ENCODE data around the gene CPA2.

CPA2 gene

DNA sequence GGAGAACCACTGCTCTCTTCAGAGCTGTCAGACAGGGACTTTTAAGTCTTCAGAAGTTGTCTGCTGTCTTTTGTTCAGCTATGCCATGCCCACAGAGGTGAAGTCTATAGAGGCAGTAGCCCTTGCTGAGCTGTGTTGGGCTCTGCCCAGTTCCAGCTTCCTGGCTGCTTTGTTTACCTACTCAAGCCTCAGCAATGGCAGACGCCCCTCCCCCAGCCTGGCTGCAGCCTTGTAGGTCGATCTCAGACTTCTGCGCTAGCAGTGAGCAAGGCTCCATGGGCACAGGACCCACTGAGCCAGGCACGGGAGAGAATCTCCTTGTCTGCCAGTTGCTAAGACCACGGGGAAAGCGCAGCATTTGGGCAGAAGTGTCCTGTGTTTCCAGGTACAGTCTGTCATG lies 12.1 kb upstream of the CPA2 start:
- no peak for DNase-seq (ENCODE audit: low spot score)

DNA sequence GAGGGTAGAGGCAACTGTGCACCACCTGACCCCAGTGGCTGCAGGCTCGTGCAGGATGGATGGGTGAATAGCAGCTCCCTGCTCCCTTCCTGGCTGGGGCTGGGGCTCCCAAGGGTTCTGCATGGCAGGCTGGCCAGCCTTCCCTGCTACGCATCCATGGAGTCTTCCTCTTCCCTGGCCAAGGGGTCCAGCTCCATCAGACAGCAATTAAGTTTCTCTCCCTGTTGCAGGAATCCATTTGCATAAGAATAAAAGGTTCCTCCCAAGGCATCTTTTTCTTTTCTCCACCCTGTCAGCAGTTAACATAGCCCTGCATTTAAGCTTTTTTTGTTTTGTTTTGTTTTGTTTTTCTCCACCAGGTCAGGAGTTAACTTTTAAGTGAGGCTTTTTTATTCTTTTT lies 10.0 kb upstream of the CPA2 start:
- no peak for DNase-seq (ENCODE audit: low spot score)

DNA sequence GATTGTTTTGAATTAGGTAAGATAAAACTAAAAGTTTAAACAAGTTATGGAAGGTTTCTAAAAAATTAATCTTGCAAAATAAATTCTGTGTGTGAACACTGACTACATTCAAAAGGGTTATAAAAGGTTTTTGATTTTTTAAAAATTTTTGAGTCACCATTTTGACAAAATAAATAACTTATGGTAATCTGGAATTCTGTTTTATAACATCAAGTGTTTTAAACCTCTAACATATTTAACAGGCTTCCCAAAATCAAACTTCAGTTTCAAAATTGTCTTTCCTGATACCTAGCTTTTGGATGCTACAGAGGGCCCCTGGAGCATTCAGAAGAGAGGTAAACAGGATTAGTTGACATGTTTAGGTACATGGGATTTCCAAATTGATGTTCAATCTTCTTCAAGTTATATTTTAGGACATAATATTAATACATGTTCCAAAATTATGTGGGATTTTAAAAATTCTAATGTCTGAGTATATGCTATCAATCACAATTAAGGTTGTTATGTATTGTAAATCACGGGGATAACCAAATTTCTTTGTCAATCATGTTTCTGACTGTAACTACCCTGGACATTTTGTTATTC lies 8.1 kb upstream of the CPA2 start:
- DNase-seq (ENCODE audit: low spot score): no peak

DNA sequence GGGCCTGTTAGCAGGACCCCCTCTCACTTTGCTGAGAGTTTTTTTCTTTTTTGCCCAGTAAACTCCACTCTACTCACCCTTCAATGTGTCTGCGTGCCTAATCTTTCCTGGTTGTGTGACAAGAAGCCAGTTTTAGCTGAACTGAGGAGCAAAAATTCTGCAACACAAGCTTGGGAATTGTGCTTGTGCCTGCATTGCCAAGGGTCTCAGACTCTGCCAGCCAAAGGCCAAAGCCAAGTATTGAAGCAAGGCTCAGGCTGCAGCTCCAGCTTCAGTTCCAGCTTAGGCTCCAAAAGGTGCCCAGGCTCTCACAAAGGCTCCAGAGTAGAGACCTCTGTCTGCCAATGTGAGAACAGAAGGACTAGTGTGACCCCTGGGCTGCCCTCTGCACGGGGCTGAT lies 4.2 kb upstream of the CPA2 start:
- DNase-seq (ENCODE audit: low spot score): no peak

DNA sequence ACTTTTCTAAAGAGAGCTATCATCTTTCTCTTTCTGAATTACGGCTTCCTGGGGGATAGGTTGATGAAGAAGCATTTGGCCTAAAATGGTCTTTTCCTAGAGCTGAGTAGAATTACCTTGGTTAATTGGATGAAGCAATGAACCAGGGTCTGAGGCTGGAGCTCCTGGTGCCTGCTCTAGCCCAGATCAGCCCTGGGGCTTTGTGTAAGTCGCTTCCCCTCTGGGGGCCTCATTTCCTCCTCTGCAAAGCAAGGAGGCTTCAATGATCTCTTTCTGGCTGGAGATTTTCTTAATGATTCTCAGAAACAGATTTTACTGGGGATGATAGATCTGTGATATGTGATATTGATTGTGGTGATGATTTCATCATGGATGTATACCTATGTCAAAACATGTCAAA lies 3.5 kb upstream of the CPA2 start:
- no peak for DNase-seq (ENCODE audit: low spot score)

DNA sequence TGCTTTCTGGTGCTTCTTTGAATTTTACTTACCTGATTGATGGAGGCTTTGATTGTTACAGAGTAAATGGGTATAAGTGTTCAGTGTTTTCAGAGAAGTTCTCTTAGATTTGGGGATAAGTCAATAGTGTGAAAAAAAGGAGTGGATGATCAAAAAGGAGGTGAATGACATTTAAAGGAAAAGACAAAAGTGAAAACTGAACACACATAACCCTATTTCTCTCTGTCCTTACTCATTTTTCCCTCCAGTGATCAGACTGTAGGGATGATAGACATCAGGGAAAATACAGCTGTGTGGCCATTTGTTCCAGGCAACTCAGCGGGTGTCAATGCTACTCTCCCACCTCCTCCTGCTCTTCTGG lies 278 bp downstream of the CPA2 start:
- no peak for DNase-seq (ENCODE audit: low spot score)

DNA sequence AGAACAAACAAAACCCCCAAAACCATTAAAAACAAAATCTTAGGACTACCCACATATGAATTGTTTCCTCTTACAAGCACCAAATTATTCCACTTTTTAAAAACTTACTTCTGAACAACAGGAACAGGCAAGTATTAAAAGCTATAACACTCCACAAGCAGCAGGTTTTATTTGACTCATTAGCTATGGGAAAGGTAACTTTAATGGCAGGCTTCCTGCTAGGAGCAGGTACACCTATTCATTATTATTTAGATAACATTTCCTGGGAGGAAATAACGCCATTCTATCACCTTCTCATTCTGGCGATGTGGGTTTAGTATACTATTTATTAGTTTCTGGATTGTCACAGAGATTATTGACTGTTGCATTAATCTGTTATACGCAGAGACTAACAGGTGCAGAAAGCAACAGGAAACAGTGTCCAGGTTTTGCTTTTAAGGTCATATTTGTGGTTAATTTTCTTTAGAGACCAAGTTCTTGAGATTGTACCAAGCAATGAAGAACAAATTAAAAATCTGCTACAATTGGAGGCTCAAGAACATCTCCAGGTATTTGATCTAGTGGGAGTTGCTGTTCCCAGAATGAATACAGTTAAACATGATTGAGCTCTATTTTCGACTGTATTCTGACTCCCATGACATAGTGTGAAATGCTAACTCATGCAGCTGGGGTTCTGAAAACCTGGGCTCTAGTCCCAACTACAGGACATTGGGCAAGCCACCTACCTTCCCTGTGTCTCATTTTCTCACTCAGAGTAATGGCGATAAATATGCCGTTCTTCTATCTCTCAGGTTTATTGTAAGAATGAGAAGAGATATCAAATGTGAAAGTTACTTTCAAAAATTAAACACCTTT lies 2.0 kb downstream of the CPA2 start:
- DNase-seq (ENCODE audit: low spot score): no peak

DNA sequence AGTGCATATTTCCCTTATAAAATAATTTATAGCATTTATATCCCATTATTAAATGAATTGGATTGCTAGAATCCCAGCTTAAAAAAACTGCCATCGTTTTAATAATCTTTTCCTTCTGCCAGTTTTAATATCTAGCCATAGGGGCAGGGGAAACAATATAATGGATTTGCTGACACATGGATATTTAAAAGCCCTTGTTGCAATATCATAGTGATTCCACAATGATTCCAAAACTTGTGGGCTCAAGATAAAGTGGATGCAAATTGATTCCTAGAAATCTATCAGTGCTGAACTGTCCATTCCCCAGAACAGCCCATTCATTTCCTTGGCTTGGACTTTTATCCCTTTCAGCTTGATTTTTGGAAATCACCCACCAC lies 2.6 kb downstream of the CPA2 start:
- DNase-seq (ENCODE audit: low spot score): no peak

DNA sequence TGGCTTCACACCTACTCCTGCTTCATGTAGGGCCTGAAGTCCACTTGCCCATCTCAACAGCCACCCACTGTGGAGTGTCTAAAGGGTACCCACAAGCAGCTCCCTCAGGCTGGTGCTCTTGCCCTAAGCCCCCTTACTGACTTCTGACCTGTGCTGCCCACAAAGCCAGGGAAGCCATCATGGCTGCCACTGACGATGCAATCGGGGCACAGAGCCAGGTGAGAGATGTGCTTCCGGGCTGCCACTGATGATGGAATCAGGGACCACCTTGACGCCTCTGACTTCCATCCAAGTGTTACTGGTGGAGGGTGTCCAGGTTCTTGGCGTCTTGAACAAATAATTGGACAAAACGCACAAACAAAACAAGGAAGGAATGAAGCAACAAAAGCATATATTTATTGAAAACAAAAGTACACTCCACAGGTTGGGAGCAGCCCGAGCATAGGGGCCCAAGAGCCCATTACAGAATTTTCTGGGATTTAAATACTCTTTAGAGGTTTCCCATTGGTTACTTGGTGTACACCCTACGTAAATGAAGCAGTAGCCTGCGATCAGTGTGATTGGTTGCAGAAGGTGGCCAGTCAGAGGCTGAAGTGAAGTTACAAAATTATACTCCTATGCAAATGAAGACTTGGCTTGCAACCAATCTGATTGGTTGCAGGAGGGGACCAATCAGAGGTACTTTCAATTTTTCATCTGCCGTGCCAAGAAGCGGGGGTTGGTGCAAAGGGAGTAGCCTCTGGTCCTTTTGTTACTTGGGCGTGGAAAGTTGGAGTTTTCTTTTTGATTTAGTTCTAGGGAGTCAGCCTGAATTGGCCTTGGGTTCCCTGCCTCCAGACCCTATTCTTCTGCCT lies 4.5 kb downstream of the CPA2 start:
- DNase-seq (ENCODE audit: low spot score): no peak

DNA sequence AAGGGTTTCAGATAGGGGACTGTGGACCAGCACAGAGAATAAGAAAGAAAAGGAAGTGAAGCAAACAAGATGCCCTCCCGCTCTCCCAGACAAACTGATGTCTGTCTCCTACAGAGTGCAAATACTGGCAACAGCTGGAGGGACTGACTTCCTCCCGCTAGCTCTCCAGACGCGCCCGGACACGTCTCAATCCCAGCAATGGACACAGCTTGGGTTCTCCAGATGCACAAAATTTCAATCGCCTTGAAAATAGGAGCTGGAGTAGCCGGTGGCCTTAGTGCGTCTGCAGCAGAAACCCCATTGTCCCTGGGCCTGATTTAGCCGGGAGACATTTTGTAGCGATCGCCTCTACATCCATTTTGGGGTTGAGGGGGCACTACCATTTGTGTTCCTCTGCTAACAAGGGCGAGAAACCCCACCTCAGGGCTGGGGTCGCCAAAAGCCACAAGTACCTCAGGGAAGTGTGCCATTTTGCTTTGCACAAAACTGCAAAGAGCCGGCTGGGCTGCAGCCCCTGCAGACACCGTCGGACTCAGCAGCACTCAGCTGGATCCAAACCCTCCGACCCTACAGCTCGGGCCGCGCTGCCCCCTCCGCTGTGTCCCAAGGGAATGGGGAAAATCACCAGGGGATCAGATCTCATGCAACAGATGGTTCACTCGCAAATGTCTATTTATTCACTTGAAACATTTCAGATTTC lies 5.9 kb downstream of the CPA2 start:
- no peak for DNase-seq (ENCODE audit: low spot score)

DNA sequence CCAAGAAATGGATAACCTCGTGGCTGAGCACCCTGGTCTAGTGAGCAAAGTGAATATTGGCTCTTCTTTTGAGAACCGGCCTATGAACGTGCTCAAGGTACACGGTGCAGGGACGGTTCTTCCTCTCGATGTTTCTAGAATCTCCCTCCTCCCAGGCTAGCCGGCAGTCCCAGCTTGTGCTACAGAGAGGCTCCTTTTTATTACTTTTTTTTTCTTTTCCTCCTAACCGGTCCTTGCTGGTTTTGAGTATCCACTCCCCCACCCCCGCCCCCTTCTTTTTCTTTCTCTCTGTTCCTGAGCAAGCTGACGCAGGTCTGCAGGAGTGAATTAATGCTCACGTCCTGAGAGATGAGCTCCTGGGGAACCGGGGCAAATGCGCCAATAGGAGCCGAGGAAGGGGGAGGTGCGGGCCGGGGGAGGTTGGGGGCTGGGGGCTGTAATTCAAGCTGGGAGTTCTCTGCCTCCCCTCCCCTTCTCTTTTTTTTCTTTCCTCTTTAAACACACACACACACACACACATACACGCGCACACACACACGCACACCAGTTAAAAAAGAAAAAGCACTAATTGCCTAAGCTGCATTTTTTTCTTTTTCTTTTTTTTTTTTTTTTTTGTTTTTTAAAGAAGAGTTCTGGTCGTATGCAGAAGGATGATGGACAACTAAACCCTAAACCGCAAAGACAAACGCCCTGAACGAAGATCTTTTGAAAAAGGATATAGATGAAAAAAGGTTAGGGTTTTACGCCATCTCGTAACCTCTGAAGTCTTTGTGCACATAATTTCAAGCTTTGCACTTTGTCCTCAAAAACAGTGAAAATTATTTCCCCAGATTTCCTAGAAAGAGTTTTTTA lies 6.6 kb downstream of the CPA2 start:
- DNase-seq (ENCODE audit: low spot score): peak; percentile 32

DNA sequence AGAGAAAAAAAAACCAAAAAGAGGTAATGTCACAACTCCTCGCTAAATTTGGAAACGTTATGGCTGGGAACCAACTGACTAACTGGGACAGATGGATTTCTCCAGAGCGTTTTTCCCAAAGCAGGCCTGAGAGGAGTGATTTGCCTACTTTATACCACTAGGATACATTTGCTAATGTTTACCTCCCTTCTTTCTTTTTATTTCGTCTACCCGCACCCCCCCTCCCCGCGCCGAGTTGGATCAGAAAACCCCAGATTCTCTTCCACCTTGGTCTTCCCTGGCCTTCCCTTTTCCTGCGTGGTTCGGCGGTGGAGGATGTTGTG lies 7.2 kb downstream of the CPA2 start:
- peak; percentile 62 for DNase-seq (ENCODE audit: low spot score)

DNA sequence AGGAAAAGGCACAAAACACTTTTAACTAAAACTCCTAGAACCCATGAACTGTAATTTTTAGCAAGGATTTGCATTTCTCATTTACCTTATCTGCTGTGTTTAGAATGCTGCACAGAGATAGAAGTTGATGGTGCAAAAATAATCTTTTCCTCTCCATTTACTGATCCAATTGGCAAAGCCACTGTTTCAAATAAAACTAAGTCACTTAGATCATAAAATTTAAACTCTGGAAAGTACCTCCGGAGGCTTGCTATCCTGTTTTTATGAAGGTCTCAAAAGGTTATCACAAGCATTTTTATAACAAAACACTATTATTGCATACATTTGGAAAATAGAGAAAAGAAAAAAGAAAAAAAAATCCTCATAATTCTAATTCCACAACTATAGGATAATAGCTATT lies 7.6 kb downstream of the CPA2 start:
- no peak for DNase-seq (ENCODE audit: low spot score)

DNA sequence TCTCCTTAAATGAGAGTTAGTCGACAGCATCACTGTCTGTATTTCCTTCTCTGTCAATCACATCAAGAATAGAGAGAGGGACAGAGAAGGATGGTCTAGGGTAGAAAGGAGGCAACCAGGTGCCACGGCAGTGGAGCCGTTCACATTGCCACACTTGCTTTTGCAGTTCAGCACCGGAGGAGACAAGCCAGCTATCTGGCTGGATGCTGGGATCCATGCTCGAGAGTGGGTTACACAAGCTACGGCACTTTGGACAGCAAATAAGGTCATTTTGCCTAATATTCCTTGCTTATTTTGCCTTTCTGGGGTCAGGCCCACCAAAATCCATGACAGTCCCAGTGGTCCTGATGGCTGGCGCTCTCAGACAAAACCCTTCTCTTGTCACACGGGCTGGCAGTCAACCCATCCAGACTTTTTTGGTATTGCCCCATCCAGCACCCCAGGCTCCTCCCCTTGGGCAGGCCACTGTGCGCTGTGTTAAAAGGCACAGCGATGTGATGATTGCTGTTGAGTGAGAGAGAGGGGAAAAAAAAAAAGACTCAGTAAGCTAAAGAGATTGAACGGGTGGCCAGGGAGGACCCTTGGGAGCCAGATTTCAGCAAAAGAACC lies 8.4 kb downstream of the CPA2 start:
- DNase-seq (ENCODE audit: low spot score): no peak

DNA sequence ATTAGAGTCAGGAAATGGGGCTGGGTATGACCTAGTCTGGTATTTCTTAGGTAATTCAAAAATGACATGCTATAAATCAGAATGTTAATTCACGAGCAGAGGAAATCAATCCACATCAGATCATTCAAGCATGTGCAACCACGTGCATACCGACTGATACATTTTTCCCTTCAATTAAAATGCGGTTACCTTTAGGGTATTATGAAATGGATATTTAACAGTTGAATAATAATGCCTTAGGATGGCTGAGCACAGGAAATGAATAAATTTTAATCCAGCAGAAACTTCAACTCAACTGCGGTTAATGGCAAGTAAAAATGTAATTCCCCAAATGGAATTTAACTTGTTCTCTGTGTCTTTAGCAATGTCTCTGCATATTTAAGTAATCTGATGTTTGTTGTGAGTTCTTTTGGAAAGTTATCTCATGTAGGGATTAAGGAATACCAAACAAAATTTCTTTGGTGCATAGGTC lies 9.2 kb downstream of the CPA2 start:
- no peak for DNase-seq (ENCODE audit: low spot score)

DNA sequence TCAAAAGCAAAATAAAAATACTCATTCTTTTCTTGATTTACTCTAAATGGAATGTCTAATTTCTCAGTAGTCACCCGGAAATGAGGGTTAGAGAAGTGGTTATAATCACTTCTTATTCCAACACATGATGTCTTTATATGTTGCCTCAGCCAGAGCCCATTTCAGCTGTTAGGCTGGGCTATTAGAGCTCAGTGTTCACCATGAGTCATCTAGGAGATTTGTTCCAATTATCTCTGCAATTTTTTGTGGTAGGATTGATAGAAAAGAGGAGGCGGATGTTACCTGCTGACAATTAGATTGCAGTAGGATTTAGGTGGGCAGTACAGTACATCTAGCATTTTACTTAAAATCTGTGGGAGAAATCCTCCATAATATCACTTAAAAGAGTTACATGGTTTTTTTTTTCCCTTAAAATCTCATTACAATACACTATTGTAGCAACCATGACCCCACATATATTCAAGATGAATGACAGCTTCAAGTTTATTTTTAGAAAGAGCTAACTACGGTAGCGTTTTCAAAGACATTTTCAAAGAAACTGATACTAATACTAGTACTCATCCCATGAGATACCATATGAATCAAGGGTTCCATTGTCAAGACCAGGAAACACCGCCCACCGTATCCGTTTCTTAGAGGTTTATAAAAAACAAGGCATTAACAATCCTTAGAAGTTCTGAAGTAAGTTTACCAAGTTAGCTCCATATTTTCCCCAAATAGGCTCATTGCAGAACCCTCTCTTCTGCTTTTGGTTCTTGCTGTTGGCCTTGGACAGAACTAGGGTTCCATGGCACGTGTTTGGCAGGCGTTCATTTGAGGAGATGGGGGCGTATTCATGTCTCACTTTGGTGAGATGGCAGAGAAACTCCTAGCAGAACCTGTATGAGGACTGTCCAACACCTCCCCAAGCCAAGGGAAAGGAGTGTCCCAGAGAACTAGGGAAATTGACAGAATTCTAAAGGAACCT lies 10.4 kb downstream of the CPA2 start:
- DNase-seq (ENCODE audit: low spot score): peak; percentile 42

DNA sequence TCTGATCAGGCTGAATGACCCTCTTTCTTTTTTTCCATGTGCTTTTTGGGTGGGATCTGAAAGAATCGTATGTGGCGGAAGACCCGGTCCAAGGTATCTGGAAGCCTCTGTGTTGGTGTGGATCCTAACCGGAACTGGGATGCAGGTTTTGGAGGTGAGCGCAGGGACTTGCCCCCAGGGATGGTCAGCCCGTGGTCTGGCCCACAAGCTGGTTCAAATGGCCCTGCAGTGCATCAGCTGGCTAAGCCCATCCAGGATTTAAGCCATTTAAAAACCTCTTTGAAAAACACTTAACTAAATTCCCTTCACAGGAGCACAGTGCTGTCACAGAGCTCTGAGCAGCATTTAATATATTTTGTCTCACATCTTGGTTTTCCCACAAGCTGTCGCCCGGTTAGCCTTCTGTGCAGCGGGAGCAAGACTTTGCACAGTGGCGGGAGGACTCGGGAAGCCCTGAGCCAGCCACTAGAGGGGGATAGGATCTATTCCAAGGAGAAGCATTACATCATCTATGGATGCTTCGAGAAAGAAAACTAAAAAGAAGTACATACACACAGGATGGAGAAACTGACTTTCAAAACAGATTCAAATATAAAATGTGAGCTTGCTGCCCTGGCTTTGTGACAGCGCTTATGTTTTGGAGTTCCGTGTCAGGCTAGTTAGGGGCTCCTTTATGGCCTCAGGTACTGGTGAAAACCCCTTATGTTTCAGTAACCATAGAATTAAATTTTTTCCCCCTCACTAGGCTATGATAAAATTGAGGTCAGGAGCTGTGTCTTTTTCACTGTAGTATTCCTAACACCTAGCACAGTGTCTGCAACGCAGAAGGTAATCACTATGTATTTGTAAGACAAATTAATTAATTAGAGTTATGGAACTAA lies 11.3 kb downstream of the CPA2 start:
- DNase-seq (ENCODE audit: low spot score): peak; percentile 72

DNA sequence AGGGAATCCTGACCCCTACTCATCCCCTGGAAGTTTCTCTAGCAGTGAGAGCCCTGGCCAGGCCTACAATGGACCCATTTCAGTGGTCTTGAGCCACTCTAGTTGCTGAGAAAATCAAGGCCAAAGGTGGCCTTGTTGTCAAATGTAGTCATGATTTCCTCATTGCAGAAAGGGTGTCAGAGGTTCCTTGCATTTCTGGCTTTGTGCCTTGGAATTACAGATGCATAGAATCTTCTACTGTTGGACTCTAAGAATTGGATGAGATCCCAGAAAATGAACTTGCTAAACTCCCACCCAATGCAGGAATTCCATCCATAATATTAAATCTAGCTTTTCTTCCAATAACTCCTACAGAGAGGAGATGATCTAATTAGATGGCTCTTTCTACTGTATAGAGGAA lies 12.2 kb downstream of the CPA2 start:
- DNase-seq (ENCODE audit: low spot score): peak; percentile 35

DNA sequence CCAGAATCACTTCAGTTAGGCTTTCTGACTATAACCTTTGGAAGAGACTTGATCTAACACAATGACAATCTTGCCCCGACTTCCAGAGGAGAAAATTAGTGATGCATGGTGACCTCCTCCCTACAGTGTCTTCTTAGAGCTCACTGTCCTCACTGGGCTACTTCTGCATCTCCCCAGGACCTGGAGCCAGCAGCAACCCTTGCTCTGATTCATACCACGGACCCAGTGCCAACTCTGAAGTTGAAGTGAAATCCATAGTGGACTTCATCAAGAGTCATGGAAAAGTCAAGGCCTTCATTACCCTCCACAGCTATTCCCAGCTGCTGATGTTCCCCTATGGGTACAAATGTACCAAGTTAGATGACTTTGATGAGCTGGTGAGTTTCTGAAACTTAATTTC lies 12.6 kb downstream of the CPA2 start:
- no peak for DNase-seq (ENCODE audit: low spot score)
